Heart right ventricle (tissue), 16 donors: ENCODE results near the gene ELL. TPM values are rescaled to one million over a fixed set of nuclear protein-coding genes. Genes with fewer than 3 reads are reported as not detected.

Experiments
- ATAC-seq, 8 donors: fragments of 200-7000 bp; cut with Tn5 transposase; one replicate each; pipeline ENCODE4 v1.9.1; 2020; ENCODE audit warnings: mild to moderate bottlenecking in 8 of 8, moderate library complexity in 8 of 8, moderate number of reproducible peaks in 1 of 8
- DNase-seq, 2 donors: peaks; one replicate each; pipeline ENCODE4 v3.0.0-alpha.2; 2020
- H3K27ac ChIP-seq, 10 donors: fragments of 200-600 bp; sonication (generic) in 2 of 10; one replicate each; pipeline versions ENCODE4 v1.5.0 to v1.8.0; 2020 to 2022; ENCODE audit warnings: mild to moderate bottlenecking in 3 of 10
- H3K27me3 ChIP-seq, 7 donors: fragments of 200-600 bp; one replicate each; pipeline ENCODE4 v1.8.0; 2021 to 2022; ENCODE audit warnings: mild to moderate bottlenecking in 2 of 7
- H3K36me3 ChIP-seq, 9 donors: fragments of 200-600 bp; sonication (generic) in 1 of 9; one replicate each; pipeline versions ENCODE4 v1.5.0 to v1.8.0; 2020 to 2022; ENCODE audit warnings: mild to moderate bottlenecking in 2 of 9
- H3K4me1 ChIP-seq, 9 donors: fragments of 200-600 bp; sonication (generic) in 1 of 9; one replicate each; pipeline versions ENCODE4 v1.5.0 to v1.8.0; 2020 to 2022; ENCODE audit warnings: mild to moderate bottlenecking in 4 of 9
- H3K4me3 ChIP-seq, 10 donors: fragments of 200-600 bp; sonication (generic) in 2 of 10; one replicate each; pipeline versions ENCODE4 v1.5.0 to v1.8.0; 2020 to 2022; ENCODE audit warnings: mild to moderate bottlenecking in 7 of 10, moderate library complexity in 2 of 10
- H3K9me3 ChIP-seq, 11 donors: fragments of 200-600 bp in 10 of 11; sonication (generic) in 2 of 11; one replicate each; pipeline versions ENCODE4 v1.5.0 to v1.8.0; 2013 to 2022; ENCODE audit warnings: mild to moderate bottlenecking in 2 of 11, control low read depth in 1 of 11, moderate library complexity in 1 of 11
- WGBS, 2 donors: extraction: QIAGEN DNeasy Blood & Tissue Kit; methylation state at CpG; one replicate each; pipeline ENCODE4 v1.1.7; 2013; ENCODE audit warnings: inconsistent platforms in 1 of 2; 5-methylcytosine and 5-hydroxymethylcytosine counted together
- intact Hi-C, 10 donors: fragments of 100-400 bp; cut with DNase I; formaldehyde crosslinking; loops; one replicate each; pipeline versions ENCODE4 v1.11.1 to v1.14.2; 2022
- polyA plus RNA-seq, 2 donors: library from polyadenylated mRNA; stranded (reverse); fragments of 200-250 nt; gene quantifications; one replicate each; pipeline ENCODE4 v1.2.3, GENCODE V29; 2013
- total RNA-seq, 10 donors: library from RNA; stranded (reverse); fragmentation: NEBNext Ultra II Directional in 3 of 10; extraction: Animal tissue kit (Norgen Biotek cat#: 25700) in 3 of 10; gene quantifications; one replicate each; pipeline versions ENCODE4 v1.2.1 to v1.2.4, GENCODE V29; 2021 to 2023
- TF ChIP-seq, protein P1 (sequence below), 9 donors: fragments of 200-600 bp; sonication (generic) in 2 of 9; IDR thresholded peaks; one replicate each; pipeline versions ENCODE4 v1.5.0 to v1.8.0; 2021 to 2022; ENCODE audit warnings: antibody characterized with exemption in 9 of 9, mild to moderate bottlenecking in 5 of 9, moderate library complexity in 1 of 9
- donor health status: Arrhythmogenic right ventricular cardiomyopathy.
- donor health status: ischemic (EF 13 %, LVEDD 7.1; RV severe dilation, severe dysfunction).
- donor health status: healthy with polysubstance abuse.
- donor health status: DM: no; HTN: yes; CAD: no.
- donor health status: DM: no; HTN: no; CAD: no.
- donor health status: ischemic (EF 25% LVEDD 6.9; RV normal size, moderate dysfunction).
- donor health status: ischemic (EF 25% LVEDD 5.7; RV mildly dilated, moderate dysfunction).
- donor health status: healthy.
- donor health status: DM: yes; HTN: yes; CAD: no.
- donor health status: Ischemic cardiomyopathy.
- donor health status: ischemic (EF 35%, LVEDD 5.7; RV mildly dilated, moderate dysfunction).
- donor health status: nonischemic (EF 11% LVEDD 7.7; RV severe dilation, severe dysfunction).
- donor health status: DM: yes; HTN: yes; CAD: no.
- donor health status: PGD.
- donor health status: ischemic (EF 29% LVEDD 5.4; RV normal size, mild dysfunction).
- donor health status: nonischemic (EF 23%, LVEDD 6.1; RV moderate dilation, normal function).

ELL gene
- total and polyA plus RNA-seq, 12 donors, result 4.0 to 13.1 (median 6.8) TPM

- TF ChIP-seq, protein P1, sequence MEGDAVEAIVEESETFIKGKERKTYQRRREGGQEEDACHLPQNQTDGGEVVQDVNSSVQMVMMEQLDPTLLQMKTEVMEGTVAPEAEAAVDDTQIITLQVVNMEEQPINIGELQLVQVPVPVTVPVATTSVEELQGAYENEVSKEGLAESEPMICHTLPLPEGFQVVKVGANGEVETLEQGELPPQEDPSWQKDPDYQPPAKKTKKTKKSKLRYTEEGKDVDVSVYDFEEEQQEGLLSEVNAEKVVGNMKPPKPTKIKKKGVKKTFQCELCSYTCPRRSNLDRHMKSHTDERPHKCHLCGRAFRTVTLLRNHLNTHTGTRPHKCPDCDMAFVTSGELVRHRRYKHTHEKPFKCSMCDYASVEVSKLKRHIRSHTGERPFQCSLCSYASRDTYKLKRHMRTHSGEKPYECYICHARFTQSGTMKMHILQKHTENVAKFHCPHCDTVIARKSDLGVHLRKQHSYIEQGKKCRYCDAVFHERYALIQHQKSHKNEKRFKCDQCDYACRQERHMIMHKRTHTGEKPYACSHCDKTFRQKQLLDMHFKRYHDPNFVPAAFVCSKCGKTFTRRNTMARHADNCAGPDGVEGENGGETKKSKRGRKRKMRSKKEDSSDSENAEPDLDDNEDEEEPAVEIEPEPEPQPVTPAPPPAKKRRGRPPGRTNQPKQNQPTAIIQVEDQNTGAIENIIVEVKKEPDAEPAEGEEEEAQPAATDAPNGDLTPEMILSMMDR (IDR thresholded peaks at IDR 0.05), result no peak
- Histone ChIP-seq H3K4me1 (peaks cover 75 to 100% (median 100%) of the 10 kb centered on the region in 9 donors), H3K36me3 (peaks cover 0 to 3% (median 0%) of the 10 kb centered on the region in 9 donors), H3K27me3 (no peaks in the 10 kb centered on the region), H3K27ac (peak overlapping the region in 9 of 10 donors; percentile 40 to 90 (median 66)), H3K4me3 (no peak overlapping the region), H3K9me3 (no peaks in the 10 kb centered on the region)
- intact Hi-C loops, result loop anchor here in 2 of 10 donors (5.0 kb wide), 2 partner anchors 35 to 40 kb away; no protein-coding TSS in a partner anchor
- ATAC-seq, result peak in 4 of 8 donors; percentile 9 to 25 (median 12)
- 53 to 60% methylated on average over 17 of the region's 17 CpGs for WGBS, 2 donors
- peak in 1 of 2 donors; percentile 56 for DNase-seq
Measured at GRCh38 chr19:18502638-18503294, 19.1 kb downstream of the ELL start.

- peaks cover 70 to 100% (median 95%) of the 10 kb centered on the region in 9 donors for H3K4me1 ChIP-seq
- TF ChIP-seq, protein P1 (IDR thresholded peaks at IDR 0.05), result no peak
- H3K9me3 ChIP-seq, result no peaks in the 10 kb centered on the region
- H3K36me3 ChIP-seq, result no peaks in the 10 kb centered on the region
- intact Hi-C loops, result loop anchor here in 2 of 10 donors (5.0 kb wide), 2 partner anchors 35 to 40 kb away; no protein-coding TSS in a partner anchor
- 76 to 80% methylated on average over 7 of the region's 7 CpGs for WGBS, 2 donors
- ATAC-seq (no peak), DNase-seq (no peak)
- peak overlapping the region in 1 of 10 donors; percentile 18 for H3K4me3 ChIP-seq
- H3K27me3 ChIP-seq, result no peaks in the 10 kb centered on the region
- peak overlapping the region; percentile 30 to 90 (median 66) for H3K27ac ChIP-seq
Measured at GRCh38 chr19:18502246-18502637, 19.6 kb downstream of the ELL start.

DNA sequence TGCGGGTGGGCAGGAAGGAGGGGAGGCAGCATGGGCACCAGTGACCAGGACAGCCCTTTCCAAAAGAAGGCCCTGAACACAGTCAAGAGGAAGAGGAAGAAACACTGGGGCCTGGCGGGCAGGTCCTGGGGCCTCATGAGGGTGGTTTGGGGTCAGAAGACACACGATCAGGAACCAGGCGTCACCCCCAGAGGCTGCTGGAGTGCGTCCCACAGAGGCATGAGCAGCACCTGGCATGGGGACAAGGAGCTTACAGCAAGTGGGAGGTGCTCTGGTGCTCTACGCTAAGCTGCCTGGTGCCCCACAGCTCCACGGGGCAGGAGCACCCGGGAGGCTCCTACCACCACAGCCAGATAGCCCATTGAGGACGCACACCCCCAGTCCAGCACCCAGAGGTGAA, 20.0 kb downstream of the ELL start:
- H3K36me3 ChIP-seq, result no peaks in the 10 kb centered on the region
- intact Hi-C loops, result loop anchor here in 2 of 10 donors (5.0 kb wide), 2 partner anchors 35 to 40 kb away; no protein-coding TSS in a partner anchor
- peak overlapping the region in 1 of 10 donors; percentile 18 for H3K4me3 ChIP-seq
- 36 to 50% methylated on average over 9 of the region's 9 CpGs for WGBS, 2 donors
- peak overlapping the region; percentile 30 to 90 (median 66) for H3K27ac ChIP-seq
- ATAC-seq (peak; percentile 22 to 63 (median 54)), DNase-seq (peak; percentile 55 to 62)
- TF ChIP-seq, protein P1 (IDR thresholded peaks at IDR 0.05), result no peak
- H3K4me1 ChIP-seq, result peaks cover 69 to 100% (median 94%) of the 10 kb centered on the region in 9 donors
- no peaks in the 10 kb centered on the region for H3K9me3 ChIP-seq
- no peaks in the 10 kb centered on the region for H3K27me3 ChIP-seq

DNA sequence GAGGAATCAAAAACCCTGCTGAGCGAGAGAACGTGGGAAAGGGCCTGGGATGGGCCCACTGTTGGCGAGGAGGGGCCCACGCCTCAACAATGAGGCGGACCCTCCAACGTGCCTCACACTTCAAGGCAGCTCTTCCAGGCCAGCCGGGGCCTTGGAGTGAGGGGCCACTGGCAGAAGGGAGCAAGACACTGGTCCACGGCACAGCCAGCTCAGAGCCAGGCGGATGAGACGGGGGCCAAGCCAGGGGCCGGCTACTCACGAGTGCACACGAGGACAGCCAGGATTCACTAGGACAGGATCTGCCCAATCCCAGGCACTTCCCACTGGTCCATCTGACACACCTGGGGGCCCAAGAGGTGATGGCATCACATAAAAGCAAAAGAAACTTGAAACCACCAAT, 20.5 kb downstream of the ELL start:
- 69 to 88% methylated on average over 13 of the region's 13 CpGs for WGBS, 2 donors
- no peak overlapping the region for H3K4me3 ChIP-seq
- no peak for ATAC-seq
- H3K9me3 ChIP-seq, result no peaks in the 10 kb centered on the region
- intact Hi-C loops, result loop anchor here in 2 of 10 donors (5.0 kb wide), 2 partner anchors 34 to 39 kb away; no protein-coding TSS in a partner anchor
- peak overlapping the region in 9 of 10 donors; percentile 40 to 90 (median 66) for H3K27ac ChIP-seq
- TF ChIP-seq, protein P1 (IDR thresholded peaks at IDR 0.05), result no peak
- no peaks in the 10 kb centered on the region for H3K36me3 ChIP-seq
- peaks cover 64 to 100% (median 94%) of the 10 kb centered on the region in 9 donors for H3K4me1 ChIP-seq
- no peaks in the 10 kb centered on the region for H3K27me3 ChIP-seq
- no peak for DNase-seq
